Retinal pigment epithelial cell (primary cell): ENCODE data around the gene CCDC91.

ENCODE experiments used
- DNase-seq: peaks from one replicate; pipeline ENCODE4 v3.0.0-alpha.2; 2010; ENCODE audit warnings: low read depth
- H3K4me3 ChIP-seq: 2 replicates; pipeline ENCODE4 v1.5.1; 2011; ENCODE audit warnings: mild to moderate bottlenecking, low read length, control low read depth, moderate library complexity
- TF ChIP-seq, protein P1 (sequence below): conservative IDR thresholded peaks from 2 replicates; pipeline ENCODE4 v1.5.1; 2011; ENCODE audit warnings: low read depth, low read length, control low read depth, inconsistent platforms

CCDC91 gene

DNA sequence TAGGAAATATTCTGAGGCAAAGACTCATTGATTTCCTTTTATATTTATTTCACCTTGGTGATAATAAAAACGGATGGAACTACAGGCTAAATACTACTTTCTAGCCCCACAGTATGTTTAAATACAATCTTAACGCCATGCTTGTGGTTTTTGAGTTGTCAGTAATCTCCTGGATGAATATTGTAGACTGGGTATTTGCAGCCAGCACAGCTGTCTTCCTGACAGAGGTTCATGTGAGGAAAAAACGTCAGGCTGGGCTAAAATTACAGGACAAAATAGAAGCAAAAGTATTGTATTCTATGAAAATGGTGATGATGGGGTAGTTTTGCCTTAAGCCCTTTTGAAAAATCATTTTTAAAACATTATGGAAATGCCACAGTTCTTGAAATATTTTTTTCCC, 140.9 kb downstream of the CCDC91 start:
- TF ChIP-seq, protein P1, sequence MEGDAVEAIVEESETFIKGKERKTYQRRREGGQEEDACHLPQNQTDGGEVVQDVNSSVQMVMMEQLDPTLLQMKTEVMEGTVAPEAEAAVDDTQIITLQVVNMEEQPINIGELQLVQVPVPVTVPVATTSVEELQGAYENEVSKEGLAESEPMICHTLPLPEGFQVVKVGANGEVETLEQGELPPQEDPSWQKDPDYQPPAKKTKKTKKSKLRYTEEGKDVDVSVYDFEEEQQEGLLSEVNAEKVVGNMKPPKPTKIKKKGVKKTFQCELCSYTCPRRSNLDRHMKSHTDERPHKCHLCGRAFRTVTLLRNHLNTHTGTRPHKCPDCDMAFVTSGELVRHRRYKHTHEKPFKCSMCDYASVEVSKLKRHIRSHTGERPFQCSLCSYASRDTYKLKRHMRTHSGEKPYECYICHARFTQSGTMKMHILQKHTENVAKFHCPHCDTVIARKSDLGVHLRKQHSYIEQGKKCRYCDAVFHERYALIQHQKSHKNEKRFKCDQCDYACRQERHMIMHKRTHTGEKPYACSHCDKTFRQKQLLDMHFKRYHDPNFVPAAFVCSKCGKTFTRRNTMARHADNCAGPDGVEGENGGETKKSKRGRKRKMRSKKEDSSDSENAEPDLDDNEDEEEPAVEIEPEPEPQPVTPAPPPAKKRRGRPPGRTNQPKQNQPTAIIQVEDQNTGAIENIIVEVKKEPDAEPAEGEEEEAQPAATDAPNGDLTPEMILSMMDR, result no peak
- H3K4me3 ChIP-seq, result no peak overlapping the region
- DNase-seq, result no peak

DNA sequence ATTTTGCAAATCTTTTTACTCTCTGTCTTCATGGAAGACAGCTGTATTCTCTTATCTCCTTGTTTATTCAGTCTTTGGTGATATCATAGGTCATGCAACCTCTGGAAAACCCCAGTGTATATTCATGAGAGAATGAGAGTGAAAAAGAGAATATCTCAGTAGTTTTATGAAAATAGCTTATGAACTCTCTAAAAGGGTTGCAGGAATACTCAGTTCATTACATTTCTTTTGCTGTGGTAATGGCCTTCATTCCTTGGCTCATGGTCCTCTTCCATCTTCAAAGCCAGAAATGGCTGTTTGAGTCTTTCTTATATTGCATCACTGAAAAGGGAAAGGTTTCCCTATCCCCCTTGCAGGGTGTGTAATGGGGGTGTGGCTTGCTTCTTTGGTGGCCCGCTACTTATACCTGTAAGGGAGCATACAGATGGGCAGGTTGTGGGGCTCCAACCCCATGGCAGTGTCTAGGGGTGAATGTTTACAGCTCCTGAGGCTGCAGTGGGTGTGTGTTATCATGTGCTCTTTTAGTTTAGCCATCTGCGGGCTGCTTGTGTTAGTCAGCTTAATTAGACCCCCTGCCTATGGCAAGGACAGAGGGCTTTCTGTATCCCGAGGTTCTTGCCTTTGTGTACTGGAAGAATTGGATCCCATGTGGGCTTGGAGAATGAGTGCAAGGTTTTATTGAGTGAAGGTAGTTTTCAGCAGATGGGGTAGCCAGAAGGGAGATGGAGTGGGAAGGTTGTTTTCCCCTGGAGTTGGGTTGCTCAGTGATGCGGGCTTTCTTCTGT, 150.2 kb downstream of the CCDC91 start:
- no peak for DNase-seq
- TF ChIP-seq, protein P1, result no peak
- H3K4me3 ChIP-seq, result no peak overlapping the region

DNA sequence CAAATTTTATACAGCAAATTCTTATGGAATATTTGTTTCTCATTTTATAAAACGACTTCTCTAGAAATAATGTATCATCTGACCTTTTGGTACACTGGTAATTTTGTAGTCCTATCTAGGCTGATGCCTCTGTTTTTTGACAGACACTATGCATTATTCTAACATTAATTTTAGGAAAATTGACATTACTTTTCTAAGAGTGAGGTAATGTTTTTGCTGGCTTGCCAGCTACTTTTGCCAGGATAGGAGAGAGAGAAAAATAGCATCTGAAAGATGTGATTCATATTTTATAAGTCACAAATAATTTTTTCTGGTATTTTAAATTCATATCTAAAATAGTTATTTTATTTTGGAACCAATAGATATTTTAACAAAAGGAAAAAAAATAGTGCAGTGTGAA, 153.5 kb downstream of the CCDC91 start:
- TF ChIP-seq, protein P1, result no peak
- no peak overlapping the region for H3K4me3 ChIP-seq
- DNase-seq, result no peak

DNA sequence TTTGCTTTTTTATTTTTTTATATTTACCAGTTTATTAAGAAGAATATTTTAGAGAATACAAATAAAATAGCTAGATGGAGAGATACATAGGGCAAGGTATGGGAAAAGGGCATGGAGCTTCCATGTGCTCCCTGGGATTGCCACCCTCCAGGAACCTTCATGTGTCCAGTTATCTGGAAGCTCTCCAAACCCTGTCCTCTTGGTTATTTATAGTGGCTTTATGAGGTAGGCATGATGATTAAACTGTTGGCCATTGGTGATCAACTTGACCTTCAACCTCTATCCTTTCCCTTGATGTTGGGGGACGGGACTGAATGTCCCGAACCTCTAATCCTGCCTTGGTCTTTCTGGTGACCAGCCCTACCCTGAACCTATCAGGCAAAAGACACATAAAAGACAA, 156.3 kb downstream of the CCDC91 start:
- DNase-seq, result no peak
- TF ChIP-seq, protein P1, result no peak
- H3K4me3 ChIP-seq, result no peak overlapping the region

DNA sequence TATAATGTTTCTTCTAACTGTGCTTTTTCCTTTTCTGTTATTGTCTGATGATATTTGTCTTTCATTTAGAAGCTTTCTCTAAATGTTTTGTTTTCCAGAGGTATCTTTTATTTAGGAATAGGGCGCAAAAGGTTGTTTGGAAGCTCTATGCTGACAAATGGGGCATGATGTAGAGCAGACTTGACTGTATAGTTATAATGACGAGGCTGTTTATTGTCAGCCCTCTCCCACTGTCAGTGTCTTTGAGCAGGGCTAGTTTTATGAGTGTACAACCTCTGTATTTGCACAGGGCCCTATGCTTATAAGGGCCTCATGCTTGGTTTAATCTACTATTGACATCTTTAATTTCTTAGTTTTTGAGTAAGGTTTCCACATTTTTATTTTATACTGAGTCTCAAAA, 158.9 kb downstream of the CCDC91 start:
- no peak overlapping the region for H3K4me3 ChIP-seq
- DNase-seq, result no peak
- TF ChIP-seq, protein P1, result no peak

DNA sequence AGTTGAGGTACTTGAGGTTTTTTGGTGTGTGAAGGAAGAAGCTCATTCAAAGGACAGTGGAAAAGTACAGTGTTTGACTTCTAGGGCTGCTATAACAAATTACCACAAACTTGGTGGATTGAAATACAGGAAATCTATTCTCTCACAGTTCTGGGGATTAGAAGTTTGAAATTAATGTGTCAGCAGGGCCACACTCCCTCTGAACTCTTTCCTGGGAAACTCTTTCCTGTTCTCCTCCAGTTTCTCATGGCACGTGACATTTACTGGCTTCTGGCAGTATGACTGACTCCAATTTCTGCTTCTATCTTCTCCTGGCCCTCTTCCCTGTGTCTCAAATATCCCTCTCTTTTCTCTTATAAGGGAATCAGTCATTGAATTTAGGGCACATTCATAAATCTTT, 160.2 kb downstream of the CCDC91 start:
- TF ChIP-seq, protein P1, result no peak
- no peak overlapping the region for H3K4me3 ChIP-seq
- DNase-seq, result no peak

DNA sequence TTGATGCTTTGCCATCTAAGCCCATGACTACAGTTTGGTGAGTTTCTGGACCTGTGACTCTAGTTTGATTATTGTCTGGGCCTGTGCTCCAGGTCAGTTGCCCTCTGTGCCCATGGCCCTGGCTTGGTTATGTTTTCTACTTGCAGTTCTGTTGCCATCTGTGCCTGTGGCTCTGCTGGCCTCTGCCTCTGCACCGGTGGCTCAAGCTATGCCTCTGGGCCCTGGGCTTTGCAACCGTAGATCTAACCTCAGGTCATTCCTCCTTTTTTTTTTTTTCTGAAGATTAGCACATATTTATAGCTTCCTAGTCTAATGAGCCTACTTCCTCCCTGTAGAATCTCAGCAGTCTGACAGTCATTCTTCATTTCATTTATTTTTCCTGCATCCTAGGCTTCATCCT, 161.2 kb downstream of the CCDC91 start:
- DNase-seq, result no peak
- H3K4me3 ChIP-seq, result no peak overlapping the region
- TF ChIP-seq, protein P1, result no peak
